ENCODE results near the gene IFI44. TPM values are rescaled to one million over a fixed set of nuclear protein-coding genes. Genes with fewer than 3 reads are reported as not detected.

IFI44 gene, protein sequence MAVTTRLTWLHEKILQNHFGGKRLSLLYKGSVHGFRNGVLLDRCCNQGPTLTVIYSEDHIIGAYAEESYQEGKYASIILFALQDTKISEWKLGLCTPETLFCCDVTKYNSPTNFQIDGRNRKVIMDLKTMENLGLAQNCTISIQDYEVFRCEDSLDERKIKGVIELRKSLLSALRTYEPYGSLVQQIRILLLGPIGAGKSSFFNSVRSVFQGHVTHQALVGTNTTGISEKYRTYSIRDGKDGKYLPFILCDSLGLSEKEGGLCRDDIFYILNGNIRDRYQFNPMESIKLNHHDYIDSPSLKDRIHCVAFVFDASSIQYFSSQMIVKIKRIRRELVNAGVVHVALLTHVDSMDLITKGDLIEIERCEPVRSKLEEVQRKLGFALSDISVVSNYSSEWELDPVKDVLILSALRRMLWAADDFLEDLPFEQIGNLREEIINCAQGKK
- 24.5 TPM for total RNA-seq

DNA sequence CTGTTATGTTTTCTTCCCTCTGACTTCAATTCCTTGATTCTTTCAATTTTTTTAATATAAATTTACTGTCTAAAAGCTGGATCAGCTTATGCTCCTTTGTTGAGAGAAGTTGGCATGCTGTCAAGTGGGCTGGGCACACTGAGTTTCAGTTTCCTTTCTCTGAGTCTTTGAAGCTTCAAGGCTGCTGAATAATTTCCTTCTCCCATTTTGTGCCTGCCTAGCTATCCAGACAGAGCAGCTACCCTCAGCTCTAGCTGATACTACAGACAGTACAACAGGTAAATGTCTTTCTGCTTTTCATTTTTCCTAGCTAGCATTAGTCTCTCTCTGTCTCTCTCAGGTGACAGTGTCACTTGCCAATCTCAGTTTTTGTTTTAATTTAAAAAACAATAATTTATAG lies at the start of gene IFI44:
TSS of gene IFI44 (plus strand) at position 204 of the 400 bp plus-strand sequence. CDS start 365 bp downstream, outside the sequence.
- peak; percentile 58 to 93 (median 87) for DNase-seq (ENCODE audit: low read depth in 2 of 3, low spot score in 2 of 3)

DNA sequence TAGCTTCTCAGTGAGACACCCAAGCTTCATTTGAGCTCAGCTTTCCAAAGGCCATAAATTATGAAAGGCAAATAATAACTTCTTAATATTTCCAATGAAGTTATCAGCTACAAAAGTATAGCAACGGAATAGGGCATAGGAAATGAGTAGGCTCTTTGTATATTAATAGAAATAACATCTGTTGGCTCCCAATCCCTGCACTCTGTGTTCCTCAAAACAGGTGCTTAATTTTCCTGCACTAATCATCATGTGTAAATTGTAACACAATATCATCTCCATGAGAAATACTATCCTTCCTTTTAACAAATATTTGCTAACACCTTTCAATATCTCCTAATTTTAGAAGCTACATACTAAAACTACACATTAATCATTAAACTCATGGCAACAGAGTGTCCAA lies 48.6 kb upstream of the IFI44 start:
- no peak for DNase-seq (ENCODE audit: low read depth in 2 of 3, low spot score in 2 of 3)

DNA sequence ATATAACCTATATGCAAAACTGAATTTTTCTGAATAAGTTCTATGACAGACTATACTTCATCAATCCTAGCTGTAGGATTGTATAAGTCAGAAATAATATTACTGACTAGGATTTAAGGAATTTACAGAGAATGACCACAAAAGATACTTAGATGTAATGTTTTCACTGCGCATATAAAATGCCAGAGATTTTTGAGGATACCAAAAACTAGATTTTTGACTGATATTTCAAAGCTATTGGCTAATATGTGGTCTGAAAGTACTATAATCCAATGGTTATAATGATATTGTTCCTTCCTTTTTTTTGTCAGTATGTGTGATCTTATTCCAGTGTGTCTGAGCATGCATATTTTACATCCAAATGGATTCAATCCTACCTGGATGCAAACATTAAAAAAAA lies 46.4 kb upstream of the IFI44 start:
- DNase-seq (ENCODE audit: low read depth in 2 of 3, low spot score in 2 of 3) = no peak

DNA sequence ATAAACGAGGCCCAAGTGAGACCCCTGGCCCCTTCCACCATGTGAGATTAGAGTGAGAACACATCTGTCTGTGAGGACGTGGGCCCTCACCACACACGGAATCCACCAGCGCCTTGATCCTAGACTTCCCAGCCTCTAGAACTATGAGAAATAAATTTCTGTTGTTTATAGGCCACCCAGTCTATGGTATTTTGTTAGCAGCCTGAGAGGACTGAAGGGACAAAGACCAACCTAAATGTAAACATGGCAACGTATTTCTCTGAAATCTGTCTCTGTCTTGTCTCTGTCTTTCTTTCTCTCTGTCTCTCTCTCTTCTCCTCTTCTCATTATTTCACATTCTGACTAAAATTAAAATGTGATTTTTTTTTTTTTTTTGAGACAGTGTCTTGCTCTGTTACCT lies 45.0 kb upstream of the IFI44 start:
- DNase-seq (ENCODE audit: low read depth in 2 of 3, low spot score in 2 of 3) = no peak

DNA sequence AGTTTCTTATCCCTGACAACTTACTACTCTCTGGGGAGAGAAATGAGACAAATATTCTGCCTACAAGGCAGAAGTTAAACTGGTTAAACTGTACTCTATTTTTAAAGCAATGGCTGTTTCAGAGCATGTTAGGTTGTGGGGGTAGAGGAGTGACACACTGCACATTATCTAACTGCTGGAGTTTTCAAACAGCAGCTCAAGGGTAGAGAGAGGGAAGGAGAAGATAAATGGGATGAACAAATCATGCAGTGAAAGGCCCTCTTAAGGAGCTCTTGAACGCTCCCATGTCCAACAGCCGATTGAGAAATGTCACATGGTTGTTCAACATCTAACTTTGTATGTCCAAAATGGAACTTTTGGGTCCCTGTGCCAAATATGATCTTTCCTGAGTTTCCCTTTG lies 43.4 kb upstream of the IFI44 start:
- no peak for DNase-seq (ENCODE audit: low read depth in 2 of 3, low spot score in 2 of 3)

DNA sequence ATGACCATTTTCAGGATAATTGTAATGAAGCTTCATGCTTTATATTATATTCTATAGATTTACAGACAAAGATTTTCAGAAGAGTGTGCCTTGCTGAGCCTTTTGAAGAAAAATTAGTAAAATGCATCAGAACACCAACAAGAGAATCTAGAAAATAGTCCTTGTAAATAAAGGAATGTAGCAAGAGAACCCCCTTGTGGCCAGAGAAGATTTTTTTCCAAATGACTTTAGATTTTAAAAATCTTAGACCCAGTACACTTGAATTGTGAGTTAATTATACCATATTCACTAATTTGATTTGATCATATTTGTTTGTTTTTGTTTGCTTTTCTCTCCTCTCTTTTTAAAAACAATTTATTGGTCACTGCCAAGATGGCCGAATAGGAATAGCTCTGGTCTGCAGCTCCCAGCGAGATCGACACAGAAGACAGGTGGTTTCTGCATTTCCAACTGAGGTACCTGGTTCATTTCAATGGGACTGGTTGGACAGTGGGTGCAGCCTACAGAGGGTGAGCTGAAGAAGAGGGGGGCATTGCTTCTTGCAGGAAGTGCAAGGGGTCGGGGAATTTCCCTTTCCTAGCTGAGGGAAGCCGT lies 42.2 kb upstream of the IFI44 start:
- DNase-seq (ENCODE audit: low read depth in 2 of 3, low spot score in 2 of 3) = peak in 1 of 3 donors; percentile 53

DNA sequence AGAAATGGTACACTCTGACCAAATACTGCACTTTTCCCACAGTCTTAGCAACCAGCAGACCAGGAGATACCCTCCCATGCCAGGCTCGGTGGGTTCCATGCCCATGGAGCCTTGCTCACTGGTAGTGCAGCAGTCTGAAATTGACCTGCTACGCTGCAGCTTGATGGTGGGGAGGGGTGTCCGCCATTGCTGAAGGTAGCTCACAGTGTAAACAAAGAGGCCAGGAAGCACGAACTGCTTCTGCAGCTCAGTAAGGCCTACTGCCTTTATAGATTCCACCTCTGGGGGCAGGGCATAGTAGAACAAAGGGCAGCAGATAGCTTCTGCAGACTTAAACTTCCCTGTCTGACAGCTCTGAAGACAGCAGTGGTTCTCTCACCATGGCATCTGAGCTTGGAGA lies 41.7 kb upstream of the IFI44 start:
- DNase-seq (ENCODE audit: low read depth in 2 of 3, low spot score in 2 of 3) = no peak

DNA sequence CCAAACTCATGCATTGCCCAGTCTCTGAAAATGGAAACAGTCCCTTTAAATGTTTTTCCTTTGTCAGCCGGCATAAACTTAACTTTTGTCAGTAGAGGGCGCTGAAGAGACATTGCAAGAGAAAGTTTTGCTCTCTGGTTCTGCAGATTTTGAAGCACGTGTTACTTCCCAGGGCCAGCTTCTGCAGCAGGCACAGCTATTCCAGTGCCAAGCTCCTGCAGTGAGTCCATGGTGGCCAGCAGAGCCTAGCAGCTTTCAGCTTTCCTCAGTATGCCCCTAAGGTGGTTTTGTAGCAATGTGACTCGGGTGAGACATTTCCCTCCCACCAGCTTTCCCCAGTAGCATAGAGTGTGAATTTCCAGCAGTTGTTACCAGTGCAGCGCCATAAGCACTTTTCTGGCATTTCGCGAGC lies 32.0 kb upstream of the IFI44 start:
- DNase-seq (ENCODE audit: low read depth in 2 of 3, low spot score in 2 of 3) = peak; percentile 58 to 93 (median 78)

DNA sequence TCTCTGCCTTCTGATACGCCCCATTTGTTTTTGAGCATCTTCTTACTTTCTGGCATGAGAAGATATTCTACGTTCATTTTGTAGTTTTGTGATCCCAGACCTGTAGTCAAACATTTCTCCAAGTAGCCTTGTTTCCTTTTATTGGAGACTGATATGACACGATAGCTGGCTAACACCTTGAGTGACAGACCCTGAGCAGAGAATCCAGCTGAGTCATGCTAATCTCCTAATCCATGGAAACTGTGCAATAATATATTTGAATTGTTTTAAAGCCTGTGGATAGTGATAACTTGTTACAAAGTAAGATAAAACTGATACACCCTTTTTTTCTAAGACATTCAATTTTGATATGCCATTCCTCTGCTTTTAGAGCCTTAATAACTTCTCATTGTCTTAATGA lies 30.6 kb upstream of the IFI44 start:
- DNase-seq (ENCODE audit: low read depth in 2 of 3, low spot score in 2 of 3) = no peak

DNA sequence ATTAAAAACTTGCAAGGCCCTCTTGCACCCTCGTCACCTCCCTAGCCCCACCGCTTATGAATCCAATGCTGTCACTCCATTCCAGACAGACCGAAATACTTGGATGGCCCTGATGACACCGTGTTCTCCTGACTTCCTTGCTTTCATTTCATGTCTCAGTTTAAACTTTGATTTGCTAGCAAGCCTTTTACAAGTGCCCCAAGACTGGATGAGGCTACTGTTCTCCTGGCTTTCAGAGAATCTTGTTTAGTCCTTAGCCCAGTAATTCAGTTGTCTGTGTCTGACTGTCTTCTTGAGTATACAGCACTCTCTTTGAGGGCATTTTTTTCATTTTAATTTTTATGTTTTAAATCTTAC lies 30.2 kb upstream of the IFI44 start:
- DNase-seq (ENCODE audit: low read depth in 2 of 3, low spot score in 2 of 3) = no peak

DNA sequence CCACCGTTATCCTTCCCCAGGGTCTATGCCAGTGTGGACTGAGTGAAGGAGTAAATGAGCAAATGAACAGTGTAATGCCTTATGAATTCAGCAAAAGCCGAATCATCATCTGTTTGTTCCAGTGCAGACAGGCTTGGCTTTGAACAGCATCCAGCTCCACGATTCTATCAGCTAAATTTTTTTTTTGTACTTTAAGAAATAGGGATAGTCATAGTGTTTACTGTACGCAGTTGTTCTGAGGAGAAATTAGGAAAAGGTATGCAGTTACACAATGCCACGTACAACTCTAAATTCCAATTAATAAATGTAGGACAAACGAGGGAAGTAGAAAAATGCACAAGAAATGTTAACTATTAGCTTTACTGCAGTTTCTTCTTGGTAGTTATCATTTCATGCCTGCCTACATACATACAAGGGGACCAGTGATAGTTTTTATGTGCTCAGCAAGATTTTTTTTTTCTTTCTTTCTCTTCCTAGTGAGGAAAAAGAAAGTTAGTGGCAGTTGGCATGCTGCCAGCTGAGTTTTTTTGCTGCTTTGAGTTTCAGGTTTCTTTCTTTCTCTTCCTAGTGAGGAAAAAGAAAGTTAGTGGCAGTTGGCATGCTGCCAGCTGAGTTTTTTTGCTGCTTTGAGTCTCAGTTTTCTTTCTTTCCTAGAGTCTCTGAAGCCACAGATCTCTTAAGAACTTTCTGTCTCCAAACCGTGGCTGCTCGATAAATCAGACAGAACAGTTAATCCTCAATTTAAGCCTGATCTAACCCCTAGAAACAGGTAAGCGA lies 29.6 kb upstream of the IFI44 start, which contains the start of gene IFI44L:
TSS of gene IFI44L (plus strand) at position 646 of the 777 bp plus-strand sequence. CDS start 7,468 bp downstream, outside the sequence.
- peak in 2 of 3 donors; percentile 44 to 62 for DNase-seq (ENCODE audit: low read depth in 2 of 3, low spot score in 2 of 3)

DNA sequence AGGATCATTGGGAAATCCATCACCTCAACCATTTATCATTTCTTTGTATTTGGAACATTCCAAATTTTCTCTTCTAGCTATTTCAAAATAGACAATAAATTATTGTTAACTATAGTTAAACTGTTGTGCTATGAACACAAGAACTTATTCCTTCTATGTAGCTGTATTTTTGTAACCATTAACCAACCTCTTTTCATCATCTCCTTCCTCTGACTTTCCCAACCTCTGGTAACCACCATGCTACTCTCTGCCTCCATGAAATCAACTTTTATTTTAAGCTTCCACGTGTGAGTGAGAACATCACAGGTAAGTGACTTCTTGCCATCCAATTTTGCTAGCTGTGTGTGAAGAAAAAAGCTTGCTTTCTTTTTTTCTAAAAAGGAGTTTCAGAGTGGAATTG lies 29.0 kb upstream of the IFI44 start:
- no peak for DNase-seq (ENCODE audit: low read depth in 2 of 3, low spot score in 2 of 3)

DNA sequence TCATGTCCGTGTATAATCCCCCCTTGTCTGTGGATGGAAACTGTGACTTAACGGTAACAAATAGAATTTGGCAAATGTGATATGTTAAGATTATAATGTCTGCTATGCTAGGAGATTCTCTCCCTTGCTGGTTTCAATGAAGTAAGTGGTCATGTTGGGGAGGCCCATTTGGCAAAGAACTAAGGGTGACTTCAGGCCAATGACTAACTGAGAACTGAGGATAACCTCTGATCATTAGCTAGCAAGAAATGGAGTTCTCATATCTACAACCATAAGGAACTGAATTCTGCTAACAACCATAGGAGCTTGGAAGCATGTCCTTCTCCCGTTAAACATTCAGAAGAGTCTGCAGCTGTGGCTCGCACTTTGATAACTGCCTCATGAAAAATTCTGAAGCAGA lies 27.1 kb upstream of the IFI44 start:
- DNase-seq (ENCODE audit: low read depth in 2 of 3, low spot score in 2 of 3) = no peak

DNA sequence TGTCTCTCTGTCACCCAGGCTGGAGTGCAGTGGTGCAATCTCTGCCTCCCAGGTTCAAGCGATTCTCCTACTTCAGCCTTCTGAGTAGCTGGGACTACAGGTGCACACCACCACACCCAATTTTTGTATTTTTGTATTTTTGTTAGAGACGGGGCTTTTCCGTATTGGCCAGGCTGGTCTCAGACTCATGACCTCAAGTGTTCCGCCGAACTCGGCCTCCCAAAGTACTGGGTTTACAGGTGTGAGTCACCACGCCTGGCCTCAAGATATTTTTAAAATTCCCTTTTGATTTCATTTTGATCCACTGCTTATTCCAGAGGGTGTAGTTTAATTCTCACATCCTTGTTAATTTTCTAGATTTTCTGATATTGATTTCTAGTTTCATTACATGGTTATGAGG lies 25.6 kb upstream of the IFI44 start:
- DNase-seq (ENCODE audit: low read depth in 2 of 3, low spot score in 2 of 3) = no peak

DNA sequence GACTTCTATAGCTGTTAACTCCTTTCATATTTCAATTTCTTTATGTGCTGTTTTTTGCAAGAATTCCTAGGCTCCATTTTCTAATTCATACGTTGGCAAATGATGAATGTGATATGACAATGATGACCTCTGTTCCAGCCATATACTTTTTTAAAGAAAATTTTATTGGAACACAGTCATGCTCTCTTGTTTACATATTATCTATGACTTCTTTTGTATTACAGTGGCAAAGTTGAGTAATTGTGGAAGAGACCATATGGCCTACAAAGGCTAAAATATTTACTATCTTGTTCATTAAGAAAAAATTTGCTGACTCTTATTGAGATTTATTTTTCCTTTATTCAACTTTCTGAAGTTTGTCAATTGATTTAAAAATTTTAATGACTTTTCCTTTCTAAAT lies 22.3 kb upstream of the IFI44 start:
- DNase-seq (ENCODE audit: low read depth in 2 of 3, low spot score in 2 of 3) = no peak

DNA sequence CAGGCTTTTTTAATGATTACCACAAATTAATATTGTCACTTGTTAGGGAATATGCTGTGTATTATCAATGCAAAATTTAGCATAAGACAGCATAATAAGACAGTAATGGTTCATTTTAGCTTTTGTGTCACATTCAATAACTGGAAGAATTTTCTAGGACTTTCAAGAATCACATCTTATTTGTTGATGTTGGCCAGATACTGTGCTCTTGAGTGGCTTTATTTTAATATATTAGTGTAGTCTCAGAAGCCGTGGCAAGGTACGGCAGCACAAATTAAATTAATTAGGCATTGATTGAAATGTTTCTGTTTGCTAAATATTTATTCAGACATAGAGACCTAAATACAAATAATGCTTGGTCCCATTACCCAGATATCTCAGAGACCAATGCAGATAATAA lies 19.0 kb upstream of the IFI44 start:
- DNase-seq (ENCODE audit: low read depth in 2 of 3, low spot score in 2 of 3) = no peak

DNA sequence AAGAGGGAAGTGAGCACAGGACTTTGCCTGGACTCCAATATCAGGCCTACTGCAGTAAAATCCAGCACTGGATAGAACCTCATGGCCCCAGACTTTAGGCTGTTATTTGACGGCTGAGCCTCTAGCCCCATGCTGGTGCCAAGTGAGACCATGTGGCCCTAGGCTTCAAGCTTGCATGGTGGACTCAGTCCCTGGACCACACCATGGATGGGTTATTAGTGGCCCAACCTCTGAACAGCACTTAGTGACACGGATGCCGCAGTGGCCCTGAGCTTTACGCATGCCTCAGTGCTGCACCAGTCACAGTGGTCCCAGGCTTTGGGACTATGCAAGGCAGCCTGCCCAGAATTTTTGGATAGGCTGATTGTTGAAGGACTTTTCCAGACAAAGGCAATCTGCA lies 16.4 kb upstream of the IFI44 start:
- DNase-seq (ENCODE audit: low read depth in 2 of 3, low spot score in 2 of 3) = no peak

DNA sequence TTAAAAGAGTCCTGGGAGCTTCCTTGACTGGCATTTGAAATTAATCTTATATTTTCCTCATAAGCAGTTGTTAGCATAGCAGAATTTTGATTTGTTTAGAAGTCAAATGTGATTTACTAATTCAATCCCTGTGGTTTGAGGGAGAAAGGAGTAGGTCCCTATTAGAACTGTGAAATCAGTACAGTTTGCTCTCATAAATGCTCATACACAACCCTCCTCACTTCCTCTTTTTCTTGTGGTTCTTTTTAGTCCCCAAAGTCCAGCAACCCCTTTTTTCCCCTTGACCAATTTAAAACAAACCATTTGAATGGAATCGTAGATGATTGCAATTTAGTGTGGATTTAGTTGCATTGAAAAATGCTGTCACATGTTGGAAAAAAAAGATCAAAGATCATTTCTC lies 9.2 kb upstream of the IFI44 start:
- DNase-seq (ENCODE audit: low read depth in 2 of 3, low spot score in 2 of 3) = no peak

DNA sequence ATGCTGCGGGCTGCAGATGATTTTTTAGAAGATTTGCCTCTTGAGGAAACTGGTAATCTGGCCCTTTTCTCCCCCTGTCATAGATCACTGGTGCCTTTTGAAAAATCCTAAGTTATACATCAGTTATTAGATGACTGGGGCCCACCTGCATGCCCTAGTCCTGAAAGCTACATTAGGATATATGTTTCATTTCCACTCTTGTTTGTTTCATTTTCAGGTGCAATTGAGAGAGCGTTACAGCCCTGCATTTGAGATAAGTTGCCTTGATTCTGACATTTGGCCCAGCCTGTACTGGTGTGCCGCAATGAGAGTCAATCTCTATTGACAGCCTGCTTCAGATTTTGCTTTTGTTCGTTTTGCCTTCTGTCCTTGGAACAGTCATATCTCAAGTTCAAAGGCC lies 8.1 kb upstream of the IFI44 start:
- DNase-seq (ENCODE audit: low read depth in 2 of 3, low spot score in 2 of 3) = no peak

DNA sequence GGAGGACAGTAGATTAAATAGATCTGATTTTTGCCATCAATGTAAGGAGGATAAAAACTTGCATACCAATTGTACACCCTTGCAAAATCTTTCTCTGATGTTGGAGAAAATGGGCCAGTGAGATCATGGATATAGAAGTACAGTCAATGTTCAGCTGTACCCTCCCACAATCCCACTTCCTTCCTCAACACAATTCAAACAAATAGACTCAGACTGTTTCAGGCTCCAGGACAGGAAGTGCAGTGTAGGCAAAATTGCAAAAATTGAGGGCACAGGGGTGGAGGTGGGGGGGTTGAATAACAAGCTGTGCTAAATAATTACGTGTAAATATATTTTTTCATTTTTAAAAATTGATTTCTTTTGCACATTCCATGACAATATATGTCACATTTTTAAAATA lies 3.9 kb upstream of the IFI44 start:
- peak in 1 of 3 donors; percentile 34 for DNase-seq (ENCODE audit: low read depth in 2 of 3, low spot score in 2 of 3)

DNA sequence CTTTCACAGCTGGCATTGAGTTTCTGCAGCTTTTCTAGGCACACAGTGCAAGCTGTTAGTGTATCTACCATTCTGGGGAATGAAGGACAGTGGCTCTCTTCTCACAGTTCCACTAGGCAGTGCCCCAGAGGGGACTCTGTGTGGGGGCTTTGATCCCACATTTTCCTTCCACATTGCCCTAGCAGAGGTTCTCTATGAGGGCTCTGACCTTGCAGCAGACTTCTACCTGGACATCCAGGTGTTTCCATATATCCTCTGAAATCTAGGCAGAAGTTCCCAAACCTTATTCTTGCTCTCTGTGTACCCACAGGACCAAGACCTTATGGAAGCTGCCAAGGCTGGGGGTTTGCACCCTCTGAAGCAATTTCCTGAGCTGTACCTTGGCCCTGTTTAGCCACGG lies 2.4 kb upstream of the IFI44 start:
- no peak for DNase-seq (ENCODE audit: low read depth in 2 of 3, low spot score in 2 of 3)
